K562 (cell line): Measurements from ENCODE around the gene STT3B. TPM values are rescaled to one million over a fixed set of nuclear protein-coding genes. Genes with fewer than 3 reads are reported as not detected.

Experiments
- ATAC-seq: fragments of 200-7000 bp; cut with Tn5 transposase; 3 replicates; pipeline ENCODE4 v1.9.1; 2020; ENCODE audit warnings: moderate library complexity
- BruUV-seq: library from RNA; stranded (reverse); fragments of 400-500 nt; replicated peaks from 2 replicates; lab custom pipeline; 2021; lab: Mats Ljungman, UMichigan
- CTCF ChIA-PET: fragments of 300-600 bp; formaldehyde crosslinking; extraction: SDS; loops from one replicate; lab custom pipeline; 2021; ENCODE audit warnings: low intra/inter-chr PET ratio; lab: Yijun Ruan, JAX
- POLR2A ChIA-PET: fragments of 300-600, 350-650 bp; sonication (Branson Sonifier 250); formaldehyde crosslinking; extraction: SDS; loops from one replicate; lab custom pipeline; 2021; ENCODE audit warnings: antibody characterized with exemption, inconsistent platforms; lab: Yijun Ruan, JAX
- DNase-seq, 4 experiments: peaks; one replicate each; pipeline versions ENCODE4 v3.0.0 to v3.0.0-alpha.2; 2011 to 2018; ENCODE audit warnings: low spot score in 3 of 4, mixed read lengths in 3 of 4; ENCODE audit errors: extremely low read depth in 1 of 4
- FAIRE-seq: peaks from 2 replicates; lab custom pipeline; 2011; peaks lifted over from hg19 to GRCh38; lab: Jason Lieb, UNC
- H2AFZ ChIP-seq: 2 replicates; pipeline ENCODE4 v1.6.0; 2011; ENCODE audit warnings: low read depth, low read length, control low read depth, inconsistent platforms
- H3K27ac ChIP-seq: fragments of 200-600 bp; 3 replicates; pipeline ENCODE4 v1.8.0; 2011; ENCODE audit warnings: low read depth, mild to moderate bottlenecking, control low read depth, inconsistent platforms, low read length, moderate library complexity, mixed read lengths; ENCODE audit errors: extremely low read depth
- H3K27me3 ChIP-seq, 2 experiments: fragments of 300-600 bp in 1 of 2; 2 replicates in 1 of 2; 3 replicates in 1 of 2; pipeline versions ENCODE4 v1.6.0 to v1.8.0; 2011; ENCODE audit warnings: inconsistent platforms in 2 of 2, low read length in 2 of 2, mild to moderate bottlenecking in 1 of 2, mixed read lengths in 1 of 2, moderate library complexity in 1 of 2; ENCODE audit not compliant: control insufficient read depth in 2 of 2, insufficient read depth in 2 of 2
- H3K36me3 ChIP-seq: fragments of 300-600 bp; 3 replicates; pipeline ENCODE4 v1.8.0; 2011; ENCODE audit warnings: mild to moderate bottlenecking, low read length, inconsistent platforms; ENCODE audit not compliant: control insufficient read depth, insufficient read depth
- H3K4me1 ChIP-seq, 2 experiments: fragments of 200-600 bp in 1 of 2; replicated peaks in 1 of 2; 2 replicates in 1 of 2; 3 replicates in 1 of 2; pipeline versions ENCODE4 v1.5.1 to v1.8.0; 2011; ENCODE audit warnings: inconsistent platforms in 2 of 2, low read length in 2 of 2, mild to moderate bottlenecking in 1 of 2, mixed read lengths in 1 of 2, moderate library complexity in 1 of 2; ENCODE audit not compliant: control insufficient read depth in 2 of 2, insufficient read depth in 2 of 2
- H3K4me2 ChIP-seq: 2 replicates; pipeline ENCODE4 v1.6.1; 2011; ENCODE audit warnings: low read length, control low read depth, inconsistent platforms, mixed read lengths; ENCODE audit not compliant: insufficient read depth
- H3K4me3 ChIP-seq: fragments of 200-600 bp; sonication (generic), shearing (Covaris generic); 2 replicates; pipeline ENCODE4 v1.5.1; 2016; ENCODE audit warnings: control low read depth, inconsistent platforms
- H3K79me2 ChIP-seq: fragments of 200-600 bp; 3 replicates; pipeline ENCODE4 v1.8.0; 2011; ENCODE audit warnings: low read length, inconsistent platforms; ENCODE audit not compliant: control insufficient read depth, insufficient read depth
- H3K9ac ChIP-seq, 2 experiments: 2 replicates each; pipeline versions ENCODE4 v1.6.0 to v1.6.1; 2011; ENCODE audit warnings: low read depth in 2 of 2, low read length in 2 of 2, control low read depth in 1 of 2, inconsistent platforms in 1 of 2, mild to moderate bottlenecking in 1 of 2, mixed read lengths in 1 of 2; ENCODE audit not compliant: insufficient read depth in 1 of 2
- H3K9me1 ChIP-seq: one replicate; pipeline ENCODE4 v1.6.0; 2011; ENCODE audit warnings: inconsistent platforms, mild to moderate bottlenecking, low read length, moderate library complexity; ENCODE audit not compliant: control insufficient read depth, insufficient read depth
- H3K9me3 ChIP-seq: replicated peaks from 2 replicates; pipeline ENCODE4 v1.5.1; 2011; ENCODE audit warnings: low read depth, low read length, inconsistent platforms; ENCODE audit not compliant: control insufficient read depth, insufficient read depth
- H4K20me1 ChIP-seq: replicated peaks from 2 replicates; pipeline ENCODE4 v1.6.1; 2011; ENCODE audit warnings: low read length, inconsistent platforms, mixed read lengths; ENCODE audit not compliant: control insufficient read depth, insufficient read depth
- EP300 ChIP-seq: IDR thresholded peaks from 2 replicates; pipeline ENCODE4 v1.6.1; 2012; ENCODE audit warnings: low read length, improper control_type of control experiment
- GTF2A2 ChIP-seq: IDR thresholded peaks from 2 replicates; pipeline ENCODE4 v1.6.1; 2016; ENCODE audit warnings: mild to moderate bottlenecking, missing genetic modification characterization, missing compliant biosample characterization
- MCM3 ChIP-seq: fragments of 450-650 bp; IDR thresholded peaks from 2 replicates; pipeline ENCODE4 v1.6.1; 2016
- XRCC4 ChIP-seq: IDR thresholded peaks from one replicate; pipeline ENCODE4 v1.6.1; 2011; ENCODE audit not compliant: insufficient read depth, insufficient read length; ENCODE audit errors: extremely low read depth
- WGBS: fragments of 100-300 bp; shearing (Covaris generic); methylation state at CpG from one replicate; pipeline ENCODE4 v1.1.6; 2016; ENCODE audit warnings: low coverage, mixed read lengths; ENCODE audit not compliant: insufficient coverage; ENCODE audit errors: missing lambda C conversion rate; 5-methylcytosine and 5-hydroxymethylcytosine counted together
- in situ Hi-C: fragments of 300-500 bp; cut with MboI; formaldehyde crosslinking; loops from 4 replicates; pipeline ENCODE4 v1.15.0; 2018; ENCODE audit warnings: inconsistent platforms, mixed read lengths
- intact Hi-C: fragments of 100-400 bp; cut with micrococcal nuclease; formaldehyde crosslinking; loops from 2 replicates; pipeline ENCODE4 v1.14.2; 2022
- polyA plus RNA-seq, 8 experiments: library from polyadenylated mRNA; depleted of rRNA in 4 of 8; stranded (reverse) in 5 of 8; unstranded in 3 of 8; fragments of >200 nt; fragmentation: Nextera tagmentation in 2 of 8; fragmentation: Illumina TruSeq in 1 of 8; extraction: Ambion mirVana in 2 of 8; extraction: Trizol in 1 of 8; gene quantifications; 2 replicates each; pipeline versions ENCODE4 v1.2.1 to v1.2.3, GENCODE V29; 2011 to 2014; ENCODE audit warnings: inconsistent platforms in 1 of 8, missing spikeins in 1 of 8
- total RNA-seq, 7 experiments: library from RNA; depleted of rRNA in 6 of 7; stranded (reverse); fragments of >200 nt in 6 of 7; fragmentation: Illumina TruSeq in 2 of 7; extraction: Trizol in 2 of 7; gene quantifications; 2 replicates each; pipeline versions ENCODE4 v1.2.1 to v1.2.3, GENCODE V29; 2011 to 2021; ENCODE audit warnings: low replicate concordance in 1 of 7
- TF ChIP-seq, protein P1 (sequence below): conservative IDR thresholded peaks from 2 replicates; pipeline ENCODE4 v1.6.1; 2011; ENCODE audit warnings: low read depth, mild to moderate bottlenecking, low read length; ENCODE audit not compliant: control insufficient read depth
- TF ChIP-seq, protein P2 (sequence below): sonication (generic); formaldehyde crosslinking; IDR thresholded peaks from 2 replicates; pipeline ENCODE4 v1.8.1; 2023; ENCODE audit warnings: mild to moderate bottlenecking, missing genetic modification reagents
- TF ChIP-seq, protein P3 (sequence below): fragments of 450-650 bp; formaldehyde crosslinking; IDR thresholded peaks from 2 replicates; pipeline ENCODE4 v1.4.0; 2020; ENCODE audit warnings: mild to moderate bottlenecking, mixed read lengths
- TF ChIP-seq, protein P4 (sequence below), 2 experiments: fragments of 450-650 bp in 1 of 2; sonication (generic) in 1 of 2; formaldehyde crosslinking in 1 of 2; IDR thresholded peaks; 2 replicates each; pipeline versions ENCODE4 v1.7.1 to v1.9.0; 2016 to 2022; ENCODE audit warnings: inconsistent platforms in 1 of 2, mild to moderate bottlenecking in 1 of 2, missing genetic modification reagents in 1 of 2

STT3B gene
- total and polyA plus RNA-seq, 9 of the 15 experiments (the other 6 are each of a cell fraction or from before 2014, with no cell fraction given), result 22.4 to 147 (median 100) TPM

DNA sequence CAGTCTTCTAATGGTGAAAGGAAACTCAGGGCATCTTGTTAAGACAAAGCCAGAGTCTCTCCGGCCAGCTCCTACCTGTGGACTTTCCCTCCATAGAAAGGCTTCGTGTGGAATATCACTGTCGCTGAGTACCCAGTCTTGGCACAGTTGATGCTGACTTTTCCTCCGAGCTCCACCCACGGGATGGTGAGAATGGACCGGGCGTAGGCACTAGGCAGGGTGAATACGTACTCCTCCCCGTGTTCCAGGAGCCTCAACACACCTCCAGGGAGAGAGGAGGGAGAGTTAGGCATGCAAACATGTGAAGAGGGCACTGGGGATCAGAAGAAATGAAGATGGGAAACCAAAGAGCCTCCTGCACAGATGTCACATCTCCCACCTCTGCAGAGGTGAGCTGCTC, 138.0 kb downstream of the STT3B start:
- H3K9ac ChIP-seq, result no peak overlapping the region
- ChIA-PET CTCF (no interaction called here), POLR2A (no interaction called here)
- no peak overlapping the region for H3K27ac ChIP-seq
- in situ Hi-C loops, result no loop called here
- WGBS, result 0% methylated on average over 9 of the region's 9 CpGs
- DNase-seq, result no peak
- BruUV-seq, result no TSS peak
- no peaks in the 10 kb centered on the region for H3K79me2 ChIP-seq
- no peaks in the 10 kb centered on the region for H3K9me3 ChIP-seq
- no peak overlapping the region for H2AFZ ChIP-seq
- no peaks in the 10 kb centered on the region for H4K20me1 ChIP-seq
- H3K9me1 ChIP-seq, result no peaks in the 10 kb centered on the region
- no peaks in the 10 kb centered on the region; a peak in 1 of 5 replicates for H3K27me3 ChIP-seq
- no peaks in the 10 kb centered on the region for H3K36me3 ChIP-seq
- H3K4me3 ChIP-seq, result no peak overlapping the region
- intact Hi-C loops, result no loop called here
- no peak overlapping the region for H3K4me2 ChIP-seq
- no peak for ATAC-seq
- H3K4me1 ChIP-seq, result no peaks in the 10 kb centered on the region
- no peak for FAIRE-seq
- TF ChIP-seq, protein P1, sequence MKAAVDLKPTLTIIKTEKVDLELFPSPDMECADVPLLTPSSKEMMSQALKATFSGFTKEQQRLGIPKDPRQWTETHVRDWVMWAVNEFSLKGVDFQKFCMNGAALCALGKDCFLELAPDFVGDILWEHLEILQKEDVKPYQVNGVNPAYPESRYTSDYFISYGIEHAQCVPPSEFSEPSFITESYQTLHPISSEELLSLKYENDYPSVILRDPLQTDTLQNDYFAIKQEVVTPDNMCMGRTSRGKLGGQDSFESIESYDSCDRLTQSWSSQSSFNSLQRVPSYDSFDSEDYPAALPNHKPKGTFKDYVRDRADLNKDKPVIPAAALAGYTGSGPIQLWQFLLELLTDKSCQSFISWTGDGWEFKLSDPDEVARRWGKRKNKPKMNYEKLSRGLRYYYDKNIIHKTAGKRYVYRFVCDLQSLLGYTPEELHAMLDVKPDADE, result no peak
- TF ChIP-seq XRCC4 (no peak), EP300 (no peak), GTF2A2 (tag) (no peak), MCM3 (no peak)
- TF ChIP-seq, protein P2, sequence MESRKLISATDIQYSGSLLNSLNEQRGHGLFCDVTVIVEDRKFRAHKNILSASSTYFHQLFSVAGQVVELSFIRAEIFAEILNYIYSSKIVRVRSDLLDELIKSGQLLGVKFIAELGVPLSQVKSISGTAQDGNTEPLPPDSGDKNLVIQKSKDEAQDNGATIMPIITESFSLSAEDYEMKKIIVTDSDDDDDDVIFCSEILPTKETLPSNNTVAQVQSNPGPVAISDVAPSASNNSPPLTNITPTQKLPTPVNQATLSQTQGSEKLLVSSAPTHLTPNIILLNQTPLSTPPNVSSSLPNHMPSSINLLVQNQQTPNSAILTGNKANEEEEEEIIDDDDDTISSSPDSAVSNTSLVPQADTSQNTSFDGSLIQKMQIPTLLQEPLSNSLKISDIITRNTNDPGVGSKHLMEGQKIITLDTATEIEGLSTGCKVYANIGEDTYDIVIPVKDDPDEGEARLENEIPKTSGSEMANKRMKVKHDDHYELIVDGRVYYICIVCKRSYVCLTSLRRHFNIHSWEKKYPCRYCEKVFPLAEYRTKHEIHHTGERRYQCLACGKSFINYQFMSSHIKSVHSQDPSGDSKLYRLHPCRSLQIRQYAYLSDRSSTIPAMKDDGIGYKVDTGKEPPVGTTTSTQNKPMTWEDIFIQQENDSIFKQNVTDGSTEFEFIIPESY (CRISPR knock-in tag), result no peak
- TF ChIP-seq, protein P3, sequence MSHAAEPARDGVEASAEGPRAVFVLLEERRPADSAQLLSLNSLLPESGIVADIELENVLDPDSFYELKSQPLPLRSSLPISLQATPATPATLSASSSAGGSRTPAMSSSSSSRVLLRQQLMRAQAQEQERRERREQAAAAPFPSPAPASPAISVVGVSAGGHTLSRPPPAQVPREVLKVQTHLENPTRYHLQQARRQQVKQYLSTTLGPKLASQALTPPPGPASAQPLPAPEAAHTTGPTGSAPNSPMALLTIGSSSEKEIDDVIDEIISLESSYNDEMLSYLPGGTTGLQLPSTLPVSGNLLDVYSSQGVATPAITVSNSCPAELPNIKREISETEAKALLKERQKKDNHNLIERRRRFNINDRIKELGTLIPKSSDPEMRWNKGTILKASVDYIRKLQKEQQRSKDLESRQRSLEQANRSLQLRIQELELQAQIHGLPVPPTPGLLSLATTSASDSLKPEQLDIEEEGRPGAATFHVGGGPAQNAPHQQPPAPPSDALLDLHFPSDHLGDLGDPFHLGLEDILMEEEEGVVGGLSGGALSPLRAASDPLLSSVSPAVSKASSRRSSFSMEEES, result no peak
- TF ChIP-seq, protein P4, sequence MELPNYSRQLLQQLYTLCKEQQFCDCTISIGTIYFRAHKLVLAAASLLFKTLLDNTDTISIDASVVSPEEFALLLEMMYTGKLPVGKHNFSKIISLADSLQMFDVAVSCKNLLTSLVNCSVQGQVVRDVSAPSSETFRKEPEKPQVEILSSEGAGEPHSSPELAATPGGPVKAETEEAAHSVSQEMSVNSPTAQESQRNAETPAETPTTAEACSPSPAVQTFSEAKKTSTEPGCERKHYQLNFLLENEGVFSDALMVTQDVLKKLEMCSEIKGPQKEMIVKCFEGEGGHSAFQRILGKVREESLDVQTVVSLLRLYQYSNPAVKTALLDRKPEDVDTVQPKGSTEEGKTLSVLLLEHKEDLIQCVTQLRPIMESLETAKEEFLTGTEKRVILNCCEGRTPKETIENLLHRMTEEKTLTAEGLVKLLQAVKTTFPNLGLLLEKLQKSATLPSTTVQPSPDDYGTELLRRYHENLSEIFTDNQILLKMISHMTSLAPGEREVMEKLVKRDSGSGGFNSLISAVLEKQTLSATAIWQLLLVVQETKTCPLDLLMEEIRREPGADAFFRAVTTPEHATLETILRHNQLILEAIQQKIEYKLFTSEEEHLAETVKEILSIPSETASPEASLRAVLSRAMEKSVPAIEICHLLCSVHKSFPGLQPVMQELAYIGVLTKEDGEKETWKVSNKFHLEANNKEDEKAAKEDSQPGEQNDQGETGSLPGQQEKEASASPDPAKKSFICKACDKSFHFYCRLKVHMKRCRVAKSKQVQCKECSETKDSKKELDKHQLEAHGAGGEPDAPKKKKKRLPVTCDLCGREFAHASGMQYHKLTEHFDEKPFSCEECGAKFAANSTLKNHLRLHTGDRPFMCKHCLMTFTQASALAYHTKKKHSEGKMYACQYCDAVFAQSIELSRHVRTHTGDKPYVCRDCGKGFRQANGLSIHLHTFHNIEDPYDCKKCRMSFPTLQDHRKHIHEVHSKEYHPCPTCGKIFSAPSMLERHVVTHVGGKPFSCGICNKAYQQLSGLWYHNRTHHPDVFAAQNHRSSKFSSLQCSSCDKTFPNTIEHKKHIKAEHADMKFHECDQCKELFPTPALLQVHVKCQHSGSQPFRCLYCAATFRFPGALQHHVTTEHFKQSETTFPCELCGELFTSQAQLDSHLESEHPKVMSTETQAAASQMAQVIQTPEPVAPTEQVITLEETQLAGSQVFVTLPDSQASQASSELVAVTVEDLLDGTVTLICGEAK (IDR thresholded peaks at IDR 0.05), result no peak
- TF ChIP-seq, protein P4 (CRISPR knock-in tag; IDR thresholded peaks at IDR 0.05), result no peak
